ENCODE measurements around the gene TMEM44.
"Not testable (repeated sequence)": the region's sequence is repeated elsewhere in the genome, so short reads cannot be mapped to it uniquely, and the experiment has no call there.

TMEM44 gene

GRCh38 chr3:194549853-194550252 is 83.4 kb downstream of the TMEM44 start:
- DNase-seq, result no peak

GRCh38 chr3:194548346-194549321 is 84.6 kb downstream of the TMEM44 start:
- DNase-seq, result no peak

DNA sequence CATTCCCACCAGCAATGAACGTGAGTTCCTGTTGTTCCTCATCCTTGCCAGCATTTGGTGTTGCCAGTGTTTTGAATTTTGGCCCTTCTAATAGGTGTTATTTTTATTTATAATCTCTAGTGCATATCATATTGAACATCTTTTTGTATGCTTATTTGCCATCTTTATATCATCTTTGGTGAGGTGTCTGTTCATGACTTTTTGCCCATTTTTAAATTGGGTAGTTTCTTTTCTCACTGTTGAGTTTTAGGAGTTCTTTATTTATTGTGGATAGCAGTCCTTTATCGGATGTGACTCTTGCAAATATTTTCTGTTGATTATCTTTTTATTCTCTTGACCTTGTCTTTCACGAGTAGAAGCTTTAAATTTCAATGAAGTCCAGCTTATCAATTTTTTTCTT is 86.2 kb downstream of the TMEM44 start:
- no peak for DNase-seq

DNA sequence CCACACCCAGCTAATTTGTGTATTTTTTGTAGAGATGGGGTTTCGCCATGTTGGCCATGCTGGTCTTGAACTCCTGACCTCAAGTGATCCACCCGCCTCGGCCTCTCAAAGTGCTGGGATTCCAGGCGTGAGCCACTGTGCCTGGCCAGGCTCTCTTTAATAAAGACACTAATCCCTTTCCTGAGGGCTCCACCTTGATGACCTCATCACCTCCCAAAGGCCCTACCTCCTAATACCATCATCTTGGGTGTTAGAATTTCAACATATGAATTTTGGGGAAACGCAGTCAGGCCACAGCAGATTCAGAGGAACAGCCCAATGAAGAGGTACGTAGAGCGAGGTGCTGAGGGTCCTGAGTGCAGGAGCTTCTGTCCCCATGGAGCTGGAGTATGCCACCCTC is 87.7 kb downstream of the TMEM44 start:
- DNase-seq, result not testable (repeated sequence)

GRCh38 chr3:194543550-194543949 is 89.7 kb downstream of the TMEM44 start:
- no peak for DNase-seq

GRCh38 chr3:194541483-194541882 is 91.7 kb downstream of the TMEM44 start:
- DNase-seq, result no peak

- DNase-seq, result no peak
Measured at GRCh38 chr3:194540274-194540905, 92.8 kb downstream of the TMEM44 start.

- no peak for DNase-seq
Measured at GRCh38 chr3:194539498-194539897, 93.7 kb downstream of the TMEM44 start.

- DNase-seq, result no peak
Measured at GRCh38 chr3:194537732-194538247, 95.4 kb downstream of the TMEM44 start.

All from CD4-positive, alpha-beta T cell treated with Interferon gamma for 1 hour (primary cell).